A549 (cell line): ENCODE data around the gene CDK5RAP2. TPM values are rescaled to one million over a fixed set of nuclear protein-coding genes. Genes with fewer than 3 reads are reported as not detected.

ENCODE experiments used
- ATAC-seq, 2 experiments: fragments of 200-7000 bp in 1 of 2; fragments of >200 bp in 1 of 2; cut with Nextera tagmentation in 1 of 2; cut with Tn5 transposase in 1 of 2; 3 replicates each; pipeline versions ENCODE4 v1.8.0 to v1.9.1; 2018 to 2020; ENCODE audit warnings: mild to moderate bottlenecking in 1 of 2, moderate library complexity in 1 of 2
- CTCF ChIA-PET: fragments of 300-600 bp; sonication (Branson Sonifier 250); formaldehyde crosslinking; extraction: SDS; loops from one replicate; lab custom pipeline; 2021; ENCODE audit warnings: antibody characterized with exemption, inconsistent platforms; lab: Yijun Ruan, JAX
- POLR2A ChIA-PET: fragments of 350-600 bp; formaldehyde crosslinking; extraction: SDS; loops from one replicate; lab custom pipeline; 2021; ENCODE audit warnings: antibody characterized with exemption, inconsistent platforms; lab: Yijun Ruan, JAX
- DNase-seq, 2 experiments: peaks; one replicate each; pipeline versions ENCODE4 v3.0.0 to v3.0.0-alpha.2; 2011 to 2016; ENCODE audit warnings: low read depth in 1 of 2, low spot score in 1 of 2
- FAIRE-seq: peaks from 2 replicates; lab custom pipeline; 2011; peaks lifted over from hg19 to GRCh38; lab: Jason Lieb, UNC
- H3K27ac ChIP-seq, 2 experiments: fragments of >200 bp; sonication (Bioruptor Twin); formaldehyde crosslinking; 3 replicates each; pipeline ENCODE4 v1.5.1; 2016 to 2017
- H3K4me1 ChIP-seq: fragments of >200 bp; sonication (Bioruptor Twin); formaldehyde crosslinking; 3 replicates; pipeline ENCODE4 v1.6.1; 2016
- H3K4me2 ChIP-seq: fragments of >200 bp; sonication (Bioruptor Twin); formaldehyde crosslinking; 3 replicates; pipeline ENCODE4 v1.6.1; 2016
- H3K4me3 ChIP-seq: fragments of >200 bp; sonication (Bioruptor Twin); formaldehyde crosslinking; 3 replicates; pipeline ENCODE4 v1.5.1; 2016
- H3K9me3 ChIP-seq: fragments of >200 bp; sonication (Bioruptor Twin); formaldehyde crosslinking; 3 replicates; pipeline ENCODE4 v1.6.1; 2016
- EHMT2 ChIP-seq: fragments of 200-600 bp; sonication (generic); IDR thresholded peaks from 2 replicates; pipeline ENCODE4 v1.6.1; 2016; ENCODE audit warnings: antibody characterized with exemption, low read depth, mild to moderate bottlenecking, moderate library complexity
- ESRRA ChIP-seq: fragments of 150-350 bp; IDR thresholded peaks from 2 replicates; pipeline ENCODE4 v1.6.1; 2014; ENCODE audit warnings: mild to moderate bottlenecking, low read length, borderline replicate concordance
- FOSL2 ChIP-seq, 2 experiments: fragments of 450-650 bp in 1 of 2; fragments of >200 bp in 1 of 2; sonication (Bioruptor Twin) in 1 of 2; formaldehyde crosslinking; IDR thresholded peaks; 2 replicates each; pipeline versions ENCODE4 v1.5.0 to v1.6.1; 2016 to 2020; ENCODE audit warnings: mild to moderate bottlenecking in 1 of 2, moderate library complexity in 1 of 2
- FOXS1 ChIP-seq: fragments of 250-450 bp; sonication (Bioruptor Pico); IDR thresholded peaks from 2 replicates; pipeline ENCODE4 v1.5.0; 2020; ENCODE audit warnings: mild to moderate bottlenecking, moderate library complexity
- HOXA7 ChIP-seq: fragments of 250-450 bp; sonication (Bioruptor Pico); IDR thresholded peaks from 2 replicates; pipeline ENCODE4 v1.5.0; 2020; ENCODE audit warnings: mild to moderate bottlenecking, moderate library complexity
- JUN ChIP-seq, 2 experiments: fragments of >200 bp; sonication (Bioruptor Twin); formaldehyde crosslinking; IDR thresholded peaks; 2 replicates in 1 of 2; 3 replicates in 1 of 2; pipeline ENCODE4 v1.6.1; 2016 to 2017
- KDM1A ChIP-seq: fragments of 200-600 bp; sonication (generic); IDR thresholded peaks from 2 replicates; pipeline ENCODE4 v1.6.1; 2016; ENCODE audit warnings: low read depth, mild to moderate bottlenecking
- KDM5A ChIP-seq: fragments of 200-600 bp; sonication (generic); IDR thresholded peaks from 2 replicates; pipeline ENCODE4 v1.6.1; 2016; ENCODE audit warnings: antibody characterized with exemption, mild to moderate bottlenecking
- MAFK ChIP-seq: fragments of 450-650 bp; IDR thresholded peaks from 2 replicates; pipeline ENCODE4 v1.6.1; 2014; ENCODE audit not compliant: partially characterized antibody
- MYC ChIP-seq: IDR thresholded peaks from 2 replicates; pipeline ENCODE4 v1.6.1; 2012; ENCODE audit warnings: mild to moderate bottlenecking, inconsistent platforms, low read length, improper control_type of control experiment, borderline replicate concordance
- NFE2L2 ChIP-seq: fragments of 150-350 bp; conservative IDR thresholded peaks from 2 replicates; pipeline ENCODE4 v1.6.1; 2014; ENCODE audit warnings: low read length
- NPAS2 ChIP-seq: fragments of 250-450 bp; sonication (Bioruptor Pico); IDR thresholded peaks from 2 replicates; pipeline ENCODE4 v1.8.0; 2022; ENCODE audit warnings: mild to moderate bottlenecking, moderate library complexity, borderline replicate concordance
- RAD21 ChIP-seq, 2 experiments: fragments of >200 bp in 1 of 2; sonication (Bioruptor Twin) in 1 of 2; formaldehyde crosslinking in 1 of 2; IDR thresholded peaks in 1 of 2; conservative IDR thresholded peaks in 1 of 2; 2 replicates in 1 of 2; 3 replicates in 1 of 2; pipeline ENCODE4 v1.6.1; 2012 to 2018; ENCODE audit warnings: inconsistent platforms in 1 of 2
- RARB ChIP-seq: fragments of 250-450 bp; sonication (Bioruptor Pico); IDR thresholded peaks from 2 replicates; pipeline ENCODE4 v1.8.0; 2021; ENCODE audit warnings: mild to moderate bottlenecking, moderate library complexity
- RCOR1 ChIP-seq: fragments of 150-350 bp; IDR thresholded peaks from 2 replicates; pipeline ENCODE4 v1.6.1; 2014; ENCODE audit warnings: antibody characterized with exemption, low read length, low read depth
- SREBF2 ChIP-seq: fragments of 450-650 bp; IDR thresholded peaks from 2 replicates; pipeline ENCODE4 v1.6.1; 2014; ENCODE audit warnings: mild to moderate bottlenecking, moderate library complexity
- TFCP2L1 ChIP-seq: fragments of 250-450 bp; sonication (Bioruptor Pico); IDR thresholded peaks from 2 replicates; pipeline ENCODE4 v1.5.0; 2021; ENCODE audit warnings: mild to moderate bottlenecking
- ZSCAN20 ChIP-seq: fragments of 250-450 bp; sonication (Bioruptor Pico); IDR thresholded peaks from 2 replicates; pipeline ENCODE4 v1.8.0; 2022; ENCODE audit warnings: mild to moderate bottlenecking, moderate library complexity
- WGBS: methylation state at CpG from one replicate; pipeline ENCODE4 v1.1.6; 2017; ENCODE audit errors: missing lambda C conversion rate; 5-methylcytosine and 5-hydroxymethylcytosine counted together
- polyA plus RNA-seq, 4 experiments: library from polyadenylated mRNA; depleted of rRNA in 3 of 4; stranded (reverse); fragments of >200 nt; fragmentation: RNase III in 1 of 4; extraction: RNeasy Plus Mini Kit Qiagen cat#74134 plus additional on column Dnase treatment in 1 of 4; gene quantifications; 2 replicates in 3 of 4; 3 replicates in 1 of 4; pipeline ENCODE4 v1.2.3, GENCODE V29; 2011 to 2017
- TF ChIP-seq, protein P1 (sequence below): IDR thresholded peaks from 2 replicates; pipeline ENCODE4 v1.6.1; 2012
- TF ChIP-seq, protein P2 (sequence below): fragments of >200 bp; sonication (Bioruptor Twin); formaldehyde crosslinking; IDR thresholded peaks from 3 replicates; pipeline ENCODE4 v1.6.1; 2016
- TF ChIP-seq, protein P3 (sequence below): fragments of 250-450 bp; sonication (Bioruptor Pico); IDR thresholded peaks from 2 replicates; pipeline ENCODE4 v1.5.0; 2020; ENCODE audit warnings: low read depth, mild to moderate bottlenecking, moderate library complexity
- TF ChIP-seq, protein P4 (sequence below): fragments of >200 bp; sonication (Bioruptor Twin); formaldehyde crosslinking; IDR thresholded peaks from 2 replicates; pipeline ENCODE4 v1.6.1; 2016
- TF ChIP-seq, protein P5 (sequence below): IDR thresholded peaks from 2 replicates; pipeline ENCODE4 v1.6.1; 2012

CDK5RAP2 gene
- polyA plus RNA-seq, 2 of the 4 experiments (the other 2 are of a cell fraction): 29.1 to 44.6 TPM

DNA sequence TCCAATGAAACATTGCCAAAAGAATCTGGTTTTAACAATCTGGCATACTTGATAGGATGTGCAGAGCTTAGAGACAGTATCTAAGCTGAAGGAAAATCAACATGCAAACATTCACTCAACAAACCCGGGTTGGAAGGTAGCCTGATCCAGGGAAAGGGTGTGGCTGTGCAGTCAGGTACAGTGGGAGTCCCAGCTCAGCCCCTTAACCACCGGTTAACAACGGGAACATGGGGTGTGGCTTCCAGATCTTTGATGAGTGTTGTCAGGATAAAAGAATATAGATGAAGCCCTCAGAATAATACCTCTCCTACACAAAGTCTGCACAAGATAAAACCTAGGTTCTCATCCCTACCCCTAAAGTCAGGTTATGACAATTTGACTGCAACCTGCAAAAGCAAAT lies 127.3 kb downstream of the CDK5RAP2 start (continued):
- TF ChIP-seq RCOR1 (no peak), HOXA7 (CRISPR knock-in tag) (no peak)

DNA sequence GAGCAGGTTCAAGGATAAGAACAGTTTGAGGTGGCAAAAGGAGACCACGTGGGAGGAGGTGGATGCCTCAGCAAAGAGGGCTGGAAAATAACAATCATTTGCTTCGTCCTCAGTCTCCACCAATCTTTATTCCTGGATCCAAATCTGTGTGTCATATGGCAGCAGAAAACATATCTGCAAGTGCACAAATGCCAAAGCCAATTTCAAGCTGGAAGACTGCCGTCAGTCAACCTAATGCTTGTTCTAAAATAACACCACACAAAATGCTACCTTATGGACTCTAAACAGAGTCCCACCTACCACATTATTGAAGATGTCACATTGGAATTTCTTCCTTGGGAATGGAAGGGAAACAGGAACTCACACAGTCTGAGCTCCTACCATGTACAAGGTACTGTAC lies 129.1 kb downstream of the CDK5RAP2 start:
- CTCF ChIA-PET: interaction anchor here (1.3 kb wide), 1 partner anchor 26 kb away, joined by 5 read pairs; no protein-coding TSS in a partner anchor
- no peak overlapping the region for H3K4me3 ChIP-seq
- DNase-seq: no peak
- POLR2A ChIA-PET: no interaction called here
- no peak for FAIRE-seq
- no peaks in the 10 kb centered on the region for H3K9me3 ChIP-seq
- H3K4me1 ChIP-seq: 0 out of 3 replicates have a peak, but pooled peaks cover 4% of the 10 kb centered on the region
- no peak for ATAC-seq
- TF ChIP-seq ZSCAN20 (CRISPR knock-in tag): no peak
- TF ChIP-seq TFCP2L1 (CRISPR knock-in tag): no peak
- no peak for TF ChIP-seq NFE2L2
- no peak for TF ChIP-seq MYC
- no peak overlapping the region for H3K27ac ChIP-seq
- H3K4me2 ChIP-seq: no peak overlapping the region
- 85% methylated on average over 3 of the region's 3 CpGs for WGBS

DNA sequence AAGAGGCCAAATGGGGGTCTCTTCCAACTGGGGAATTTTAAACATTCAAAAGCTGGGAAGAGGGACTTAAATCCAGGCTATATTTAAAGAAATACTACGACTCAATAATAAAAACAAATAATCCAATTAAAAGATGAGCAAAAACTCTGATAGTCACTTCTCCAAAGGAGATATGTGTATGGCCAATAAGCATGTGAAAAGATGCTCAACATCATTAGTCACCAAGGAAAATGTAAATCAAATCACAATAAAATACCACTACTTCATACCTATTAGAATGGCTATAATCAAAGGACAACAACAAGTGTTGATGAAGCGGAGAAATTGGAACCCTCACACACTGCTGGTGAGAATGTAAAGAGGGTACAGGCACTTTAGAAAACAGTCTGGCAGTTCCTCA lies 130.4 kb downstream of the CDK5RAP2 start:
- FAIRE-seq (no peak), ATAC-seq (no peak)
- H3K4me2 ChIP-seq: no peak overlapping the region
- no peaks in the 10 kb centered on the region for H3K9me3 ChIP-seq
- 0 out of 3 replicates have a peak, but pooled peaks cover 5% of the 10 kb centered on the region for H3K4me1 ChIP-seq
- ChIA-PET POLR2A (no interaction called here), CTCF (no interaction called here)
- H3K4me3 ChIP-seq: no peak overlapping the region
- TF ChIP-seq FOXS1 (CRISPR knock-in tag): no peak
- TF ChIP-seq, protein P1, sequence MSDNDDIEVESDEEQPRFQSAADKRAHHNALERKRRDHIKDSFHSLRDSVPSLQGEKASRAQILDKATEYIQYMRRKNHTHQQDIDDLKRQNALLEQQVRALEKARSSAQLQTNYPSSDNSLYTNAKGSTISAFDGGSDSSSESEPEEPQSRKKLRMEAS: no peak
- TF ChIP-seq HOXA7 (CRISPR knock-in tag): no peak
- TF ChIP-seq RARB: no peak
- TF ChIP-seq NPAS2 (CRISPR knock-in tag): no peak
- TF ChIP-seq, protein P2, sequence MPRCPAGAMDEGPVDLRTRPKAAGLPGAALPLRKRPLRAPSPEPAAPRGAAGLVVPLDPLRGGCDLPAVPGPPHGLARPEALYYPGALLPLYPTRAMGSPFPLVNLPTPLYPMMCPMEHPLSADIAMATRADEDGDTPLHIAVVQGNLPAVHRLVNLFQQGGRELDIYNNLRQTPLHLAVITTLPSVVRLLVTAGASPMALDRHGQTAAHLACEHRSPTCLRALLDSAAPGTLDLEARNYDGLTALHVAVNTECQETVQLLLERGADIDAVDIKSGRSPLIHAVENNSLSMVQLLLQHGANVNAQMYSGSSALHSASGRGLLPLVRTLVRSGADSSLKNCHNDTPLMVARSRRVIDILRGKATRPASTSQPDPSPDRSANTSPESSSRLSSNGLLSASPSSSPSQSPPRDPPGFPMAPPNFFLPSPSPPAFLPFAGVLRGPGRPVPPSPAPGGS: no peak
- TF ChIP-seq JUN (IDR thresholded peaks at IDR 0.05): no peak
- TF ChIP-seq, protein P3, sequence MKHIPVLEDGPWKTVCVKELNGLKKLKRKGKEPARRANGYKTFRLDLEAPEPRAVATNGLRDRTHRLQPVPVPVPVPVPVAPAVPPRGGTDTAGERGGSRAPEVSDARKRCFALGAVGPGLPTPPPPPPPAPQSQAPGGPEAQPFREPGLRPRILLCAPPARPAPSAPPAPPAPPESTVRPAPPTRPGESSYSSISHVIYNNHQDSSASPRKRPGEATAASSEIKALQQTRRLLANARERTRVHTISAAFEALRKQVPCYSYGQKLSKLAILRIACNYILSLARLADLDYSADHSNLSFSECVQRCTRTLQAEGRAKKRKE: no peak
- no peak for TF ChIP-seq RAD21 (conservative IDR thresholded peaks at IDR 0.05 in 1 of 2, IDR thresholded peaks at IDR 0.05 in 1 of 2)
- TF ChIP-seq, protein P4, sequence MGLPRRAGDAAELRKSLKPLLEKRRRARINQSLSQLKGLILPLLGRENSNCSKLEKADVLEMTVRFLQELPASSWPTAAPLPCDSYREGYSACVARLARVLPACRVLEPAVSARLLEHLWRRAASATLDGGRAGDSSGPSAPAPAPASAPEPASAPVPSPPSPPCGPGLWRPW: no peak
- no peak for TF ChIP-seq FOSL2 (IDR thresholded peaks at IDR 0.05)
- no peak for TF ChIP-seq FOSL2 (CRISPR knock-in tag; IDR thresholded peaks at IDR 0.05)
- no peak for TF ChIP-seq ZSCAN20 (CRISPR knock-in tag)
- TF ChIP-seq KDM1A: no peak
- no peak for TF ChIP-seq SREBF2
- TF ChIP-seq, protein P5, sequence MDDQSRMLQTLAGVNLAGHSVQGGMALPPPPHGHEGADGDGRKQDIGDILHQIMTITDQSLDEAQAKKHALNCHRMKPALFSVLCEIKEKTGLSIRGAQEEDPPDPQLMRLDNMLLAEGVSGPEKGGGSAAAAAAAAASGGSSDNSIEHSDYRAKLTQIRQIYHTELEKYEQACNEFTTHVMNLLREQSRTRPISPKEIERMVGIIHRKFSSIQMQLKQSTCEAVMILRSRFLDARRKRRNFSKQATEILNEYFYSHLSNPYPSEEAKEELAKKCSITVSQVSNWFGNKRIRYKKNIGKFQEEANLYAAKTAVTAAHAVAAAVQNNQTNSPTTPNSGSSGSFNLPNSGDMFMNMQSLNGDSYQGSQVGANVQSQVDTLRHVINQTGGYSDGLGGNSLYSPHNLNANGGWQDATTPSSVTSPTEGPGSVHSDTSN: no peak
- TF ChIP-seq MAFK: no peak
- no peak for TF ChIP-seq KDM5A
- no peak for TF ChIP-seq EHMT2
- TF ChIP-seq ESRRA: no peak
- TF ChIP-seq, all 56 proteins: peak for 0
- no peak overlapping the region for H3K27ac ChIP-seq
- DNase-seq: no peak
- WGBS: 92% methylated on average over 2 of the region's 2 CpGs
